ENCODE measurements around the gene EVC2.

The EVC2 gene

GRCh38 chr4:5527211-5527610, 181.1 kb downstream of the EVC2 start:
- no peak overlapping the region for H3K4me3 ChIP-seq (ENCODE audit: low read length)
- TF ChIP-seq CTCF (conservative IDR thresholded peaks at IDR 0.05; ENCODE audit: low read length) = no peak
- DNase-seq (ENCODE audit: low read depth) = no peak

- no peak for DNase-seq (ENCODE audit: low read depth)
- H3K4me3 ChIP-seq (ENCODE audit: low read length) = no peak overlapping the region
- TF ChIP-seq CTCF (conservative IDR thresholded peaks at IDR 0.05; ENCODE audit: low read length) = no peak
Observed at GRCh38 chr4:5526080-5526846, 182.1 kb downstream of the EVC2 start.

GRCh38 chr4:5524446-5525299, 183.7 kb downstream of the EVC2 start:
- DNase-seq (ENCODE audit: low read depth) = peak; percentile 64
- TF ChIP-seq CTCF (conservative IDR thresholded peaks at IDR 0.05; ENCODE audit: low read length) = no peak
- H3K4me3 ChIP-seq (ENCODE audit: low read length) = no peak overlapping the region

- H3K4me3 ChIP-seq (ENCODE audit: low read length) = no peak overlapping the region
- TF ChIP-seq CTCF (conservative IDR thresholded peaks at IDR 0.05; ENCODE audit: low read length) = no peak
- DNase-seq (ENCODE audit: low read depth) = no peak
Observed at GRCh38 chr4:5517372-5517771, 191.0 kb downstream of the EVC2 start.

GRCh38 chr4:5515646-5516045, 192.7 kb downstream of the EVC2 start:
- DNase-seq (ENCODE audit: low read depth) = no peak
- no peak overlapping the region for H3K4me3 ChIP-seq (ENCODE audit: low read length)
- no peak for TF ChIP-seq CTCF (conservative IDR thresholded peaks at IDR 0.05; ENCODE audit: low read length)

Data from AG10803 (cell line).